HG03196 (cell line): Measurements from ENCODE around the gene ZRANB3.

Experiments
- ATAC-seq: cut with Tn5 transposase; IDR thresholded peaks from one replicate; pipeline ENCODE4 v1.9.1; 2021; ENCODE audit not compliant: unreplicated experiment

ZRANB3 gene

GRCh38 chr2:135256531-135257260, 274.3 kb downstream of the ZRANB3 start:
- ATAC-seq, result no peak

- ATAC-seq, result no peak
Measured at GRCh38 chr2:135255208-135255607, 275.8 kb downstream of the ZRANB3 start.

DNA sequence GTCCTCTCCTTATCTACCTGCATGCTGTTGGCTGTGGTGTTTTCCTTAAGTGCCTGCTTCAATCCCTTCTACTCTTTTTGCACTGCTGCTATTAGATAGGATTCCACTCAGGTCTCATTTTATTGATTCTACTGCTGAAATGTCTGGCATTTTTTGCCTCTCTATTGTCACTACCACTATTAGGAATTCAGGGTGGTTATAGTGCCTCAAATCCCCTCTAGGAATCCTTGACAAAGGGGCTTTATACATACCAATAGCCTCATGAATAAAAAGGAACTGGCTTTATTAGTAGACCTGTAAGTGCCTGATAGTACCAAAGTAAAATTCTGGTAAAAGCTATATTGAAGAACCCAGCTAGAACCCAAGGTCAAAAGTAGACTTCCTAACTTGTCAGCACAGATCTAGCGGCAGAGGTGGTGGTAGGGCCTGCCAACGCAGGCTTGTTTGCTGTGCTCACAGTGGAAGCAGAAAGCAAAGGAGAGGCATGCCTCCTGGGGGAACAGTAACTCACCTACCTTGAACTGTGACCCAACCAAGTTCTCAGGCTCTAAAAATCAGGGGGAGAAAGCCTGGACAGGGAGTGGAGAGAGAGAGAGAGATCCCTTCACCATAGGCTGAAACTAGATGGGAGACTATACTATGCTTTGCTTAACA, 278.1 kb downstream of the ZRANB3 start:
- no peak for ATAC-seq

GRCh38 chr2:135248611-135249010, 282.4 kb downstream of the ZRANB3 start:
- no peak for ATAC-seq

DNA sequence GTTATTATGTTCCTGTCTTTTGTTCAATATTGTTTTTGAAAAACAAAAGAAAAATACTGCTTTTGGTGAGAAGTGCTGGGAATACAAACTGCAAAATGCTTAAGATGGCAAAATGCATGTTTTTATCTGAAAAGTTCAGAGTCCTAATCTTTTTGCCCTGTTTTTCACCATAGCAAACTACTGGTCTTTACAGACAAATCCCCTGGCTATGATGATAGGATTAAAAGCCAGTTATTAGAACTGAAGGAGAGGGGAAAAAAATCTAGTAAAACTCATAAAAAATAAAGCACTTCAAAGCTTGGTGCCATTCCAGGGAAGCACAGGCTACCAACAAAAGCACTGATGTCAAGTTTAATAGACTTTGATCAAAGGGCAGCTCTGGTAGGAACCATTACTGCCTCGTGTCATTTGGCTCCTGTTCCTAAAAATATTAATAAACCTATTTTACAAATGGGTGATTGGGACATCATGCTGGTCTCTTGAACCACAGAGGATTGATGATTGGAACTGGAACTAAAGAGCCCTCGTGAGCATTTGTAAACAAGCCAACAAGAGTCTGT, 284.2 kb downstream of the ZRANB3 start:
- no peak for ATAC-seq

- no peak for ATAC-seq
Measured at GRCh38 chr2:135245071-135245470, 285.9 kb downstream of the ZRANB3 start.

GRCh38 chr2:135238651-135239050, 292.4 kb downstream of the ZRANB3 start:
- ATAC-seq, result no peak

- ATAC-seq, result no peak
Measured at GRCh38 chr2:135230150-135230549, 300.9 kb downstream of the ZRANB3 start.

DNA sequence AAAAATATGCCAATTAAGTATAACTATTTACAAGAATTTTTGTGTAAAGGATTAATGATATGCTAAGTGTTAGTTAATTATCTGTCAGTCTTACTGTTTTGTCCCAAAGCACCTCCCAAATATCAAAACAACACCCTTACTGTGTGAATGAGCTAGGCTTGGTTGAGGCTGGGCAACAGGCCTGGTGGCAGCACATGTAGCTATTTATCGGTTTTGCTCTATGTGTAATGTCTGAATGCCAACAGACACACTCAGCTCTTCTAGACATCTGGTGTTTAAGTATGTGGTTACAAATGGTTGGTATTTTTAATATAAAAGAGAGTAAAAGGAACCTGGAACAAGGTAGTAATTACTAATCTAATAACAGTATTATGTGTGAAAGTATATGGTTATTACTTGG, 303.6 kb downstream of the ZRANB3 start:
- ATAC-seq, result no peak

DNA sequence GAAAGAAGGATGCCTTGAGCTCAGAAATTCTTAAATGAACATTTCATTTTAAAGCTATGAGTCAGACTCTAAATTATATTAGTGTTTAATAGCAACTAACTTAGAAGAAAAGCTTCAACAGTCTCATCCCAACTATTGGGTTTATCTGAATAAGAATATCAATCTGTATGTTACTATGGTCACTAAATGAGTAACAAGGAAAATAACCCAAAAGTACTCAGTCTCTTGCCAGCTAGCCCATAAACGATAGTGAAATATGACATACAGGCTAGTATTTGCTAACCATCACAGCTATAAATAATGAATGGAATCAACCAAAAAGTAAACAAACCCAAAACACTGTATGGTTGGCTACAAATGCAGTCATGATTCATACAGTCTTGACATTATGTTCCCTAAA, 304.1 kb downstream of the ZRANB3 start:
- ATAC-seq, result no peak

DNA sequence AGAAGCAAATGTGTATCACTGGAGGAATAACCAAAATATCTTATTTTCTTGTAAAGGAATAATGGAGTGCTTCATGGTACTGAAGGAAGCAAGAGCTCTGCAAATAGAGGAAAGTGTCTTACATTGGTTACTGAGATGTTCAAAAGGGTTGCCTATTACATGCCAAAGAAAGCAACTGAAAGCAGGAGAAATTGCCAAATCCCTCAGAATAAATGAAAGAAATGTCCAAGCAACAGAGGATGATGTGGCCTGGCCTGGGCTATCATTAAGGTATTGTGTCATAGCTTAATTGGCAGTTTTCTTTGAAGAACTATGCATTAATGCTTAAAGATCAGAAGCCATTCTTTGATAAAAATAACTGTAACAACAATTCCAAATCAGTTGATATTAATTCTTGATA, 305.2 kb downstream of the ZRANB3 start:
- ATAC-seq, result no peak

DNA sequence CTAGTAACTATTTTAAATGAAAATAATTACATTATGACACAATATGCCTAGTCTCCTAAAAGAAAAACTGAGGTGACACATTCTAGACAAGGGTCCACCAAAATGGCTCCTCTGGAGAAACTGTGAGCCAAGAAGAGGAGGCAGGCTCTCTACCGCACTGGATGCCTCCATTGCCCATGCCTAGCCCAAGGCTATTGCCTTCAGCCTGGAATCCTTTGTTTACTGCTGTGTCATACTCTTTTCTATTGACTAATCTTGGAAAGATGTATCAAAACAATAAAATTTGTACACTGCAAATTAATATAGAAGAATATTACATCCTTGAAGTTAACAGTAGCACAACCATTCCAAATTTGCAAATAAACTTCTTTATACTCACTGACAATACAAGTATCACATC, 311.8 kb downstream of the ZRANB3 start:
- no peak for ATAC-seq

DNA sequence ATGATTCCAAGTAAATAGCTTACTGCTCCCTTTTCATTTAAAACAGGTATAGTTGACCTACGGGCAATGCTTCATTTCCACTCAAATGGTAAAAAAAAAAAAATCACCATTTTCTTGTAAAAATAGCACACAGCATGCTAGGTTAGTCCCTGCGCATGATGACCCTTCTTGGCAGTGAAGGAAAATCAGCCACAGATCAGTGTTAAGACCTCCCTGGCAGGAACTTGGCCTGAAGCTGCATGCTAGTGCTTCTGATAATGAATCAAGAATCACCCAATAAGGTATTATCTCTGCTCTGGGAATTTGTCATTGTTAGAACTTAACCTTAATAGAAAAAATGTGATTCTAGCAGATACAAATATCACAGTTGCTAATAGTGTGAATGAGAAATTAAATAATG, 312.6 kb downstream of the ZRANB3 start:
- no peak for ATAC-seq

DNA sequence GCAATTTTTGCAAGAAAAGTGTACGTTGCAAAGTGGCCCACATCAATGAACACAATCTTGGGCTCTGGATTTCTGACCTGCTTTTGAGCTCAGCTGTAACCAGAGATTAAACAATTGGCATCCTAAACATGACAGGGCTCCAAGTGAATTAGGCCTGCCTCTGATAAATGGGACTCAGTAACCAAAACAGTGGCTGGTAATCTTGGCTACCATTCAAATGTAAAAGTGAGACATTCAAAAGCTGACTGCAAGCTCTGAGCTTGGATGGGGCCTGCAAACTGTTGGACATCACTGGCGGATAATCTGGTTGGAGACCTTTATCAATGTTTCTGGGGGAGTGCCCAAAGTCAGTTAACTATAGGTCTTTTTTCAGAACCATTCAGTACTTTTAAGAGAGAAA, 318.3 kb downstream of the ZRANB3 start:
- no peak for ATAC-seq

DNA sequence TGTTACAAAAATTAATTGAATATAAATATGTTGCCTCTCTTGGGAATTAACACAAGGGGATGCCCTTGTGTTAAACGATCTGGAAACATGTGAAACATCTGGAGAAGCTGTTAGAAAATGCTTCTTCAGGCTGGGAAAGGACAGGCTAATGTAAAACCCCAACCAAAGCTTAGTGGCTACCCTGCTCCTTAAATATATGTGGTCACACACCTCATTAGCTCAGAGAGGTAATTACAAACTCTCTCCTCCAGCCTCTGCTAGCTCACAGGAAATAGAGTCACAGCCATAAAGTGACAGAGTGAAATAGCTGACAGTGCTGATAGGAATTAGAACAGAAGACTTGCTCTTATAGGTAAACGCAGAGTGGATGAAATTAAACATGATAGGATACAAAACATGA, 323.0 kb downstream of the ZRANB3 start:
- ATAC-seq, result no peak

DNA sequence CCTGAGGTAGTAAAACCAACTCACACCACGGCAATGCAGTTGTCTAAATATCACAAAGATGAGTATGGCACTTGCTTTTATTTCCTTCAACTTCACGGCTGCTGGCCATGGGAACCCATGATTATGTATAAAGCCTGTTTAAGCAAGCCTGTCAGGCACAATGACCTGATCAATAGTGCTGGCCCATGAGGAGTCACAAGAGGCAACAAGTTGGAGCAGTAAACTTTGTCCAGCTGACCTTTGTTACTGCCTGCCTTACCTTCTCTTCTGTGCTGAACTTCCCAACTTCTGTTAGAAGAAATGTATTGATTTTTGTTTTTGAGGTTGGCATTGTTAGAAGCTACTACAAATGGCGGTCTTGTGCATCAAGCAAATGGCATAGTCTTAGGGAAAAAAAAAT, 327.1 kb downstream of the ZRANB3 start:
- ATAC-seq, result no peak

- ATAC-seq, result no peak
Measured at GRCh38 chr2:135202751-135203150, 328.3 kb downstream of the ZRANB3 start.

DNA sequence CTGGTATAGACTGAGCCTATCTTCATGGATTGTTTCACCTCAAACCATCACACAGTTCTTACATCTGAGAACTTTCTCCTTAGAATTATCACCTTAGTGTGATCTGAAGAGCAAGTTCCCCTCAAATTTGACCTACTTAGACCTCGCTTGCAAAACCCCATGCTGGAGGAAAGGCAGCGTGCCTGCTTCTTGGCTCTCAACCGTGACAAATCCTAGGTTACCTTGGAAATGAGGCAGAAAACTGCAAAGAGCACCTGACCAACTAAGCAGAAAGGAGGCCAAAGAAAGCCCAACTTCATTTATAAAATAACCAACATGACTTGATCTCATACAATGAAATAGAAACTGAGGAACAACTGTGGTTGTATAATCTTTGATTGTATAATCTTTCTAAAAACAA, 332.5 kb downstream of the ZRANB3 start:
- ATAC-seq, result no peak

DNA sequence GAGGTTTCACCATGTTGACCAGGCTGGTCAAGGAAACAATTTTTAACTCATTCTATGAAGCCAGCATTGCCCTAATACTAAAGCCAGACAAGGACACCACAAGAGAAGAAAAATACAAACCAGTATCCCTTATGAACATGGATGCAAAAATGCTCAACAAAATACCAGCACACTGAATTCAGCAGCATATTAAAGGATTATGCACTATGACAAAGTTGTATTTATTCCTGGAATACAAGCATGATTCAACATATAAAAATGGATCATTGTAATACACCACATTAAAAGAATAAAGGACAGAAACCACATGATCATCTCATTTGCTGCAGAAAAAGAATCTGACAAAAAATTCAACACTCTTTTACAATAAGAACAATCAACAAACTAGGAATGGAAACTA, 340.2 kb downstream of the ZRANB3 start:
- ATAC-seq, result no peak

DNA sequence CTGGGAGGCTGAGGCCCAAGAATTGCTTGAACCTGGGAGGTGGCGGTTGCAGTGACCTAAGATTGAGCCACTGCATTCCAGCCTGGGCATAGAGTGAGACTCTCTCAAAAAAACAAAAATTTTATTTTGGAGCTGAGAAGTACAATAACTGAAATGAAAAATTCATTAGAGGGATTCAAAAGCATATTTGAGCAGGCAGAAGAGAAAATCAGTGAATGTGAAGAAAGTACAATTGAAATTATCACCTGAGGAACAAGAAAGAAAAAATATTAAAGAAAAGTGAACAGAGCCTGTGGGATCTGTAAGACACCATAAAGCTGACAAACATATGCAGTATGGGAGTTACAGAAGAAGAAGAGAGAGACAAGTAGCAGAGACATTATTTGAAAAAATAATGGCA, 341.9 kb downstream of the ZRANB3 start:
- ATAC-seq, result no peak

DNA sequence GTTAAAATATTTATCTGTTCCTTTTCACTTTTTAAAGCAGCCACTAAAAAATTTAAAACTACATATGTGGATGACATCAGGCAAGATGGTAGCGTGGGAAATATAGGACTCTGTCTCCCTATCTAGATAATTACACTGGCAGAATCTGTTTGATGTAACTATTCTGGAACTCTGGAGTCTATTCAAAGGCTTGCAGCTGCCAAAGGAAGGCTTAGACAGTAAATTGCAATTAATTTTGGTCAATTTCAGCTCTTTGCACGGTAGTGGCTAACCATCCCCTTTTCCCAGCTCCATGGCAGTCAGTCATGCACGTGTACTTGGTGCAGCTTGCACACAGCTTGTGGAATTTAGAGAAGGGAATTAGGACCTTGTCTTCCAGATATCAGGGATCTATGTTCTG, 343.7 kb downstream of the ZRANB3 start:
- no peak for ATAC-seq

DNA sequence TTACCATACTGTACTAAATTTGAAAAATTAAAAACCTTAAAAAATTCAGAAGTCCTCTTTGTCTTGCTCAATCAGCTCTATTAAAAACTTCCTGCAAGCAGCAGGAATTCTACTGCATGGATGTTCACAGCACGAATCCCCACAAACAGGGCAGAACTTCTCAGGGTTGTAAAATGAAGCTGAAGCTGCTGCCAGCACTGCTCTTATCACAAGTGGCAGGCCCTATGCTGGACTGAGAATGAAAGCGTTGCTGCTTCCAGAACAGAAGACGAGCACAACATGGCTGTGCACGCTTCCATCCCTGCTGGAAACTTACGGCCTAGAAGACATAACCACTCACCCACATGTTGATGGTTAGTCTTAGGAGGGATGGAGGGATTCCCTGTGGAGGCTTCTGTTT, 345.0 kb downstream of the ZRANB3 start:
- no peak for ATAC-seq

DNA sequence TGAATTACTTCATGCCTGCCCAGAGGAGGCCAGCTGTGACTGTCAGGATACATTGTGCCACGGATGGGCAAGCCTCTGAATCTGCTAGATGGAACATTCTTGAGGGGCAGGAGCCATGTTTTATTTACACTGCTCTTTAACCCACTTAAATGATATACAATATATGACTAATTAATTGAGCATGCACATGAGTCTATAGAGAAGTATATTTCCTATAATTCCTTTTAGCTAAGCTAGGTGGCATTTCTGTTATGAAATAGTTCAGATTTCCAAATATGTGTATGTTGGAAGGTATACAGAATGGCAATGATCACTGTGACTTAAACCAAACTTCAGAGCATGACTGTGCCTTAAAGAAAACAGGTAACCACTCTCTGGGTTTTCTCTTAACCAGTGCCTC, 347.2 kb downstream of the ZRANB3 start:
- ATAC-seq, result no peak
